Measurements from ENCODE around the gene MAST2.

GRCh38 chr1:45929257-45929687, 125.9 kb downstream of the MAST2 start:
- TF ChIP-seq CTCF (IDR thresholded peaks at IDR 0.05) (no peak), POLR2A (IDR thresholded peaks at IDR 0.05) (no peak)

Data from breast epithelium (tissue), 3 donors.